Measurements from ENCODE around the gene RAB6D.
A peak's percentile ranks its signal among the peaks of the same experiment; 100 is the strongest.
"Not testable (repeated sequence)": the region's sequence is repeated elsewhere in the genome, so short reads cannot be mapped to it uniquely, and the experiment has no call there.

Gene RAB6D

GRCh38 chr2:131363703-131364186 lies at the start of gene RAB6D:
RAB6D (minus strand) TSS chr2:131364168; CDS start chr2:131363720, 448 bp downstream.
- DNase-seq; H3K27ac Mint-ChIP-seq; H3K4me1 Mint-ChIP-seq; H3K9me3 Mint-ChIP-seq; H3K36me3 Mint-ChIP-seq (ENCODE audit: low read depth): not testable (repeated sequence)
- peak within 1 kb of the TSS; percentile 36 for H3K4me3 Mint-ChIP-seq
- peaks cover 46% of the 10 kb centered on the region for H3K27me3 Mint-ChIP-seq
- ATAC-seq: peak; percentile 36

GRCh38 chr2:131413148-131413747 lies 49.3 kb upstream of the RAB6D start:
- Mint-ChIP-seq H3K36me3 (ENCODE audit: low read depth) (no peaks in the 10 kb centered on the region), H3K27ac (no peak overlapping the region), H3K27me3 (peaks cover 30% of the 10 kb centered on the region), H3K4me1 (no peaks in the 10 kb centered on the region), H3K9me3 (no peaks in the 10 kb centered on the region), H3K4me3 (no peak overlapping the region)
- ATAC-seq (peak; percentile 54), DNase-seq (no peak)

- H3K9me3 Mint-ChIP-seq: no peaks in the 10 kb centered on the region
- no peaks in the 10 kb centered on the region for H3K36me3 Mint-ChIP-seq (ENCODE audit: low read depth)
- no peak for ATAC-seq
- H3K27me3 Mint-ChIP-seq: peaks cover 22% of the 10 kb centered on the region
- no peak overlapping the region for H3K4me3 Mint-ChIP-seq
- no peak for DNase-seq
- no peak overlapping the region for H3K27ac Mint-ChIP-seq
- H3K4me1 Mint-ChIP-seq: no peaks in the 10 kb centered on the region
Measured at GRCh38 chr2:131410173-131410572, 46.2 kb upstream of the RAB6D start.

GRCh38 chr2:131408778-131409177 lies 44.8 kb upstream of the RAB6D start:
- no peaks in the 10 kb centered on the region for H3K4me1 Mint-ChIP-seq
- H3K4me3 Mint-ChIP-seq: no peak overlapping the region
- ATAC-seq: no peak
- no peak overlapping the region for H3K27ac Mint-ChIP-seq
- no peaks in the 10 kb centered on the region for H3K9me3 Mint-ChIP-seq
- no peaks in the 10 kb centered on the region for H3K36me3 Mint-ChIP-seq (ENCODE audit: low read depth)
- DNase-seq: no peak
- H3K27me3 Mint-ChIP-seq: peaks cover 25% of the 10 kb centered on the region

- H3K4me3 Mint-ChIP-seq: no peak overlapping the region
- H3K27ac Mint-ChIP-seq: no peak overlapping the region
- ATAC-seq (no peak), DNase-seq (no peak)
- no peaks in the 10 kb centered on the region for H3K36me3 Mint-ChIP-seq (ENCODE audit: low read depth)
- no peaks in the 10 kb centered on the region for H3K9me3 Mint-ChIP-seq
- H3K27me3 Mint-ChIP-seq: peaks cover 25% of the 10 kb centered on the region
- H3K4me1 Mint-ChIP-seq: no peaks in the 10 kb centered on the region
Measured at GRCh38 chr2:131408207-131408606, 44.2 kb upstream of the RAB6D start.

GRCh38 chr2:131404753-131405152 lies 40.8 kb upstream of the RAB6D start:
- H3K4me3 Mint-ChIP-seq: no peak overlapping the region
- no peak for ATAC-seq

GRCh38 chr2:131402320-131403039 lies 38.5 kb upstream of the RAB6D start:
- DNase-seq (no peak), ATAC-seq (no peak)
- H3K27ac Mint-ChIP-seq: no peak overlapping the region
- no peaks in the 10 kb centered on the region for H3K4me1 Mint-ChIP-seq
- H3K4me3 Mint-ChIP-seq: no peak overlapping the region
- no peaks in the 10 kb centered on the region for H3K36me3 Mint-ChIP-seq (ENCODE audit: low read depth)
- no peaks in the 10 kb centered on the region for H3K9me3 Mint-ChIP-seq
- peaks cover 10% of the 10 kb centered on the region for H3K27me3 Mint-ChIP-seq

More at GRCh38 chr2:131404753-131405152, 40.8 kb upstream of the RAB6D start:
- DNase-seq: no peak
- H3K27me3 Mint-ChIP-seq: peaks cover 20% of the 10 kb centered on the region
- no peaks in the 10 kb centered on the region for H3K36me3 Mint-ChIP-seq (ENCODE audit: low read depth)
- no peak overlapping the region for H3K27ac Mint-ChIP-seq
- H3K4me1 Mint-ChIP-seq: no peaks in the 10 kb centered on the region
- H3K9me3 Mint-ChIP-seq: no peaks in the 10 kb centered on the region

- no peak overlapping the region for H3K27ac Mint-ChIP-seq
- H3K9me3 Mint-ChIP-seq: no peaks in the 10 kb centered on the region
- ATAC-seq (no peak), DNase-seq (no peak)
- H3K4me1 Mint-ChIP-seq: no peaks in the 10 kb centered on the region
- H3K27me3 Mint-ChIP-seq: peaks cover 9% of the 10 kb centered on the region
- H3K36me3 Mint-ChIP-seq (ENCODE audit: low read depth): no peaks in the 10 kb centered on the region
- H3K4me3 Mint-ChIP-seq: no peak overlapping the region
Measured at GRCh38 chr2:131400849-131401248, 36.9 kb upstream of the RAB6D start.

- not testable (repeated sequence) for H3K4me3 Mint-ChIP-seq; H3K27me3 Mint-ChIP-seq; H3K4me1 Mint-ChIP-seq; H3K9me3 Mint-ChIP-seq; DNase-seq; ATAC-seq; H3K36me3 Mint-ChIP-seq (ENCODE audit: low read depth); H3K27ac Mint-ChIP-seq
Measured at GRCh38 chr2:131400441-131400840, 36.5 kb upstream of the RAB6D start.

GRCh38 chr2:131396209-131396608 lies 32.2 kb upstream of the RAB6D start:
- H3K9me3 Mint-ChIP-seq; H3K27me3 Mint-ChIP-seq; H3K4me1 Mint-ChIP-seq; H3K36me3 Mint-ChIP-seq (ENCODE audit: low read depth); ATAC-seq; DNase-seq; H3K27ac Mint-ChIP-seq; H3K4me3 Mint-ChIP-seq: not testable (repeated sequence)

GRCh38 chr2:131395024-131395645 lies 31.2 kb upstream of the RAB6D start:
- DNase-seq; H3K9me3 Mint-ChIP-seq; ATAC-seq; H3K4me1 Mint-ChIP-seq; H3K4me3 Mint-ChIP-seq; H3K27me3 Mint-ChIP-seq; H3K36me3 Mint-ChIP-seq (ENCODE audit: low read depth); H3K27ac Mint-ChIP-seq: not testable (repeated sequence)

GRCh38 chr2:131394147-131394931 lies 30.4 kb upstream of the RAB6D start:
- Mint-ChIP-seq H3K27ac (no peak overlapping the region), H3K27me3 (peaks cover 2% of the 10 kb centered on the region), H3K4me1 (no peaks in the 10 kb centered on the region), H3K4me3 (no peak overlapping the region), H3K36me3 (ENCODE audit: low read depth) (no peaks in the 10 kb centered on the region), H3K9me3 (no peaks in the 10 kb centered on the region)
- ATAC-seq (peak; percentile 61), DNase-seq (peak; percentile 6)

GRCh38 chr2:131391953-131392352 lies 28.0 kb upstream of the RAB6D start:
- DNase-seq, H3K27ac Mint-ChIP-seq, H3K4me1 Mint-ChIP-seq: not testable (repeated sequence)

GRCh38 chr2:131391471-131391870 lies 27.5 kb upstream of the RAB6D start:
- not testable (repeated sequence) for H3K9me3 Mint-ChIP-seq; H3K27ac Mint-ChIP-seq; H3K36me3 Mint-ChIP-seq (ENCODE audit: low read depth); H3K4me1 Mint-ChIP-seq; DNase-seq; ATAC-seq; H3K4me3 Mint-ChIP-seq; H3K27me3 Mint-ChIP-seq

More at GRCh38 chr2:131391953-131392352, 28.0 kb upstream of the RAB6D start:
- ATAC-seq; H3K4me3 Mint-ChIP-seq; H3K9me3 Mint-ChIP-seq; H3K27me3 Mint-ChIP-seq; H3K36me3 Mint-ChIP-seq (ENCODE audit: low read depth): not testable (repeated sequence)
